Mammary microvascular endothelial cell (primary cell): ENCODE data around the gene HINT3. TPM values are rescaled to one million over a fixed set of nuclear protein-coding genes. Genes with fewer than 3 reads are reported as not detected.

ENCODE experiments used
- total RNA-seq: library from RNA; depleted of rRNA; stranded (reverse); fragments of >200 nt; gene quantifications from 2 replicates; pipeline ENCODE4 v1.2.3, GENCODE V29; 2015

HINT3 gene
- 10.8 and 10.9 TPM in 2 replicates for total RNA-seq

DNA sequence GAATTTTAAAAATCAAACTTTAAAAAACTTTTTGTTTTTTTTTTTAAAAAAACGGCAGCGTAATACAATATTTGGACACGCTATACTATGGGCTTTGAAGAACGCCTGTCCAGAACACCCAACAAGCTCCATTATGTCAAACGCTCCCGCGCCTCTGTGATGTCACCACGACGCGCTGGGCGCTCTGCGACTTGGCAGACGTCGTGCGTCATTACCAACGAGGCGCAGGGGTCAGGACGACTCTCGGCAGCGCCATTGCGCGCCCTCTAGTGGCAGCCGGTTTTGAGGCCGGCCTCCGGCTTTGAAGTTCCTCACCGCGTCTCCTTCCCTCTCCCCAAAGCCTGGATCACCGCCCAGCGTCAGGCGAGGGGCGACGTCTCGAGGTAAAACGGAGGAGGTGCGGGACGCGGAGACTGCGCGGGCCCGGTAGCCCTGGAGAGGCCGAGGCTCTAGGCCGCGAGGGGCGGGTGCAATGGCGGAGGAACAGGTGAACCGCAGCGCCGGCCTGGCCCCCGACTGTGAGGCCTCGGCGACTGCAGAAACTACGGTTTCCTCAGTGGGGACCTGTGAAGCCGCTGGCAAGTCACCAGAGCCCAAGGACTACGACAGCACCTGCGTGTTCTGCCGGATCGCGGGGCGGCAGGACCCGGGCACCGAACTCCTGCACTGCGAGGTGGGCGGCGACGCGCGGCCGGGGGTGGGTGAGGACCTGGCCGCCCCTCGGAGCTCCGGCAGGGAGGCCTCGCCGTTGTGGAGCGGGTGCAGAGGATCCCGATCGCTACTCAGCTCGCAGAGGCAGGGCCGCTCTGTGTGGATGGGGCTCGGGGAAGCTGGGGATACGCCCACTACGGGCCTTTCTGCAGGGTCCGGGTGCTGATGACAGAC, at the start of gene HINT3:
Gene HINT3 (plus strand): TSS at position 265 of the 885 bp plus-strand sequence. CDS start 208 bp downstream, at position 473.

DNA sequence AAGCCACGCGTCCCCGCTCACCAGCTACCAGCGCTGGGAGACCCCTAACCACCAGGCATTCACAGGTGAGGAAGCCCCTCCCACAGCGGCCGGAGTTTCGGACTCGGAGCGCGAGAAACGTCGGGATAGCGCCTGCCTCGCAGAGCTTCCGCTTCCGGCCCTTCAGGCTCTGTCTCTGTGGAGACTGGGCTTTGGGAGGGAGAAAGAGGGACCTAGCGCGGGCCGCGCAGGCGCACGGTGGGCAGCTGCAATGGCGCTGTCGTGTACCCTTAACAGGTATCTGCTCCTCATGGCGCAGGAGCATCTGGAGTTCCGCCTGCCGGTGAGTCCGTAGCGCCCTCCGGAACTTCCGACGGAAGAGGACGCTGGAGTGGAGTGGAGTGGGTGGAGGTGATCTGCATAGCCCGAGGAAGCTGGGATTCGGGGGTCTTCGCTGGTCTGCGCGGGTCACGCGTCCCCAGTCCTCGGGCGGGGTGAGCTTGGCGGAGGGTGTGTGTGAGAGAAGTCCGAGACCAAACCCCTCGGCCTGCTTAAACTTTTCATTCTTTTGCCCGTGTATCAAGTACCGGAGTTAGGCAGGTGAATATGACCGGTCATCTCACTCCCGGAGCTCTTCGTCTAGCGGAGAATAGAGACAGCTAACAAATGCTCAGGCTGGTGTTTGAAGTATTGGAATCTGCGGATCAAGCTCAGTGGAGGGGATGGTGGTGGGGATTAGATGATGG, 29.9 kb downstream of the HINT3 start, which contains the start of gene TRMT11:
Gene TRMT11 (plus strand): TSS at position 240 of the 725 bp plus-strand sequence. CDS start 11 bp downstream, at position 251.

Other genes with a start within 250 kb of the HINT3 start
- gene HEY2, start 207.1 kb upstream of the HINT3 start, total RNA-seq: 0.40 and 0.84 TPM in 2 replicates
- 17.0 and 18.7 TPM in 2 replicates for gene NCOA7, start 165.8 kb upstream of the HINT3 start, total RNA-seq
- 5.1 and 7.9 TPM in 2 replicates for gene TRMT11, start 29.8 kb downstream of the HINT3 start, total RNA-seq